GM18511 (cell line): ENCODE data around the gene CSAD.
"Not testable (repeated sequence)": the region's sequence is repeated elsewhere in the genome, so short reads cannot be mapped to it uniquely, and the experiment has no call there.

Source experiments
- ATAC-seq: cut with Tn5 transposase; IDR thresholded peaks from one replicate; pipeline ENCODE4 v1.9.1; 2021; ENCODE audit warnings: mild to moderate bottlenecking, moderate library complexity; ENCODE audit not compliant: unreplicated experiment

Gene CSAD

GRCh38 chr12:53113136-53113705 lies 67.5 kb downstream of the CSAD start:
- no peak for ATAC-seq

GRCh38 chr12:53112431-53112830 lies 68.3 kb downstream of the CSAD start:
- not testable (repeated sequence) for ATAC-seq
